ENCODE data around the gene RTL5.

DNA sequence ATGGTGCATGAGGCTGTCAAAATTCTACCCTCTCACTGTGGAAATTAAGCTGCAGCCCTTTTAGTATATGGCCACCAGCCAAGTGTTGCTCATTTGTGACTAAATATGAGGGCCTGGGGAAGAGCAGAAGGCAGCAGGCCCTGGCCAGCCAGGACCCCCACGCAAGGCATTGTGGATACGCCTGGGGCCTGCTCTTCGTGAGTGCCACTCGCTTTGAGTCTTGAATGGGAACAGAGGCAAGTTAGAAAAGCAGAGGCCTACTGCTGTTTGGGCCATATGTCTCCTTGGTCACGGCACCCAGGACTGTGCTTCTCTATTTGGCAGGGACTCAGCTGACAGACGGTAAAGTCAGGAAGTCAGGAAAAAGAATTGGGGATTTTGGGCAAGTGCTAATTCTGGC, 10.9 kb downstream of the RTL5 start:
- TF ChIP-seq CTCF (optimal IDR thresholded peaks at IDR 0.05 in 1 of 3, IDR thresholded peaks at IDR 0.05 in 1 of 3, conservative IDR thresholded peaks at IDR 0.05 in 1 of 3; ENCODE audit: extremely low read depth in 1 of 3, insufficient read depth in 2 of 3, low read length in 3 of 3) (no peak), EZH2 (IDR thresholded peaks at IDR 0.05; ENCODE audit: low read length) (no peak)
